Coronary artery (tissue), 2 donors: ENCODE results near the gene ZNF263.

Source experiments
- DNase-seq: peaks from one replicate; pipeline ENCODE4 v3.0.0-alpha.2; 2017; ENCODE audit warnings: low spot score
- H3K27ac ChIP-seq, 2 donors: fragments of 200-600 bp; sonication (generic); one replicate each; pipeline ENCODE4 v1.5.1; 2016 to 2019
- H3K4me3 ChIP-seq: fragments of 200-600 bp; sonication (generic); 2 replicates; pipeline ENCODE4 v1.5.1; 2016; ENCODE audit warnings: mild to moderate bottlenecking, moderate library complexity
- CTCF ChIP-seq: fragments of 200-600 bp; sonication (generic); IDR thresholded peaks from one replicate; pipeline ENCODE4 v1.5.1; 2019; ENCODE audit warnings: antibody characterized with exemption

Gene ZNF263

GRCh38 chr16:3254309-3254708 is 29.0 kb upstream of the ZNF263 start:
- TF ChIP-seq CTCF: no peak
- DNase-seq: no peak
- H3K27ac ChIP-seq: no peak overlapping the region
- no peak overlapping the region for H3K4me3 ChIP-seq

- DNase-seq: no peak
- H3K4me3 ChIP-seq: peak within 1 kb of the TSS; percentile 45
- no peak for TF ChIP-seq CTCF
- H3K27ac ChIP-seq: peak within 1 kb of the TSS in 1 of 2 donors; percentile 51
Observed at GRCh38 chr16:3256146-3256865, 27.0 kb upstream of the ZNF263 start, which contains the start of gene MEFV. TSS of gene MEFV (minus strand) at chr16:3256633. CDS start at chr16:3256587, 46 bp downstream.

- no peak for DNase-seq
- TF ChIP-seq CTCF: no peak
- Histone ChIP-seq H3K27ac (peak overlapping the region in 1 of 2 donors; percentile 51), H3K4me3 (peak overlapping the region; percentile 45)
Observed at GRCh38 chr16:3256866-3257465, 26.3 kb upstream of the ZNF263 start.

- DNase-seq: no peak
- no peak overlapping the region for H3K4me3 ChIP-seq
- H3K27ac ChIP-seq: no peak overlapping the region
- no peak for TF ChIP-seq CTCF
Observed at GRCh38 chr16:3259836-3260235, 23.5 kb upstream of the ZNF263 start.

GRCh38 chr16:3262517-3262916 is 20.8 kb upstream of the ZNF263 start:
- DNase-seq: no peak
- no peak overlapping the region for H3K4me3 ChIP-seq
- no peak for TF ChIP-seq CTCF
- H3K27ac ChIP-seq: no peak overlapping the region

GRCh38 chr16:3264137-3265036 is 18.9 kb upstream of the ZNF263 start:
- Histone ChIP-seq H3K4me3 (peak overlapping the region; percentile 85), H3K27ac (peak overlapping the region; percentile 94 to 95)
- peak; percentile 96 for DNase-seq
- TF ChIP-seq CTCF: no peak
